HepG2 (cell line): ENCODE measurements around the gene SMARCD1. TPM values are rescaled to one million over a fixed set of nuclear protein-coding genes. Genes with fewer than 3 reads are reported as not detected.

Source experiments
- ATAC-seq: fragments of 200-7000 bp; cut with Tn5 transposase; 3 replicates; pipeline ENCODE4 v1.9.1; 2020; ENCODE audit warnings: mild to moderate bottlenecking, moderate library complexity
- BruUV-seq: library from RNA; stranded (reverse); fragments of 400-500 nt; replicated peaks from 2 replicates; lab custom pipeline; 2021; lab: Mats Ljungman, UMichigan
- CTCF ChIA-PET: fragments of 300-600 bp; formaldehyde crosslinking; extraction: SDS; loops from one replicate; lab custom pipeline; 2021; ENCODE audit warnings: low total read pairs, inconsistent platforms, low intra/inter-chr PET ratio; lab: Yijun Ruan, JAX
- POLR2A ChIA-PET: fragments of 350-600 bp; sonication (Branson Sonifier 250); formaldehyde crosslinking; loops from one replicate; lab custom pipeline; 2020; ENCODE audit warnings: antibody characterized with exemption, inconsistent platforms; lab: Yijun Ruan, JAX
- DNase-seq: peaks from one replicate; pipeline ENCODE4 v3.0.0-alpha.2; 2015; ENCODE audit warnings: low spot score
- FAIRE-seq: peaks from 3 replicates; lab custom pipeline; 2011; peaks lifted over from hg19 to GRCh38; lab: Jason Lieb, UNC
- H2AFZ ChIP-seq: one replicate; pipeline ENCODE4 v1.6.1; 2011; ENCODE audit warnings: low read length, inconsistent platforms
- H3K27ac ChIP-seq: fragments of 300-600 bp; 3 replicates; pipeline ENCODE4 v1.8.0; 2011; ENCODE audit warnings: mixed run types, mild to moderate bottlenecking, mixed read lengths, low read length, inconsistent platforms; ENCODE audit not compliant: insufficient read depth; ENCODE audit errors: extremely low read length
- H3K27me3 ChIP-seq, 2 experiments: fragments of 200-600 bp in 1 of 2; 2 replicates in 1 of 2; 3 replicates in 1 of 2; pipeline versions ENCODE4 v1.6.0 to v1.8.0; 2011; ENCODE audit warnings: low read length in 2 of 2, mild to moderate bottlenecking in 2 of 2, moderate library complexity in 2 of 2, inconsistent platforms in 1 of 2; ENCODE audit not compliant: insufficient read depth in 2 of 2, control insufficient read depth in 1 of 2
- H3K36me3 ChIP-seq, 2 experiments: fragments of 200-600 bp in 1 of 2; replicated peaks in 1 of 2; 2 replicates in 1 of 2; 3 replicates in 1 of 2; pipeline versions ENCODE4 v1.5.1 to v1.8.0; 2011; ENCODE audit warnings: low read length in 2 of 2, inconsistent platforms in 1 of 2; ENCODE audit not compliant: insufficient read depth in 2 of 2, control insufficient read depth in 1 of 2
- H3K4me1 ChIP-seq: 2 replicates; pipeline ENCODE4 v1.5.1; 2012; ENCODE audit warnings: low read length, inconsistent platforms; ENCODE audit not compliant: insufficient read depth
- H3K4me2 ChIP-seq: 2 replicates; pipeline ENCODE4 v1.6.0; 2011; ENCODE audit warnings: low read depth, low read length, inconsistent platforms
- H3K4me3 ChIP-seq, 3 experiments: fragments of 200-600 bp in 1 of 3; sonication (generic), shearing (Covaris generic) in 1 of 3; replicated peaks in 1 of 3; 2 replicates each; pipeline ENCODE4 v1.5.1; 2011 to 2016; ENCODE audit warnings: low read length in 3 of 3, inconsistent platforms in 2 of 3, low read depth in 2 of 3, mild to moderate bottlenecking in 2 of 3, control low read depth in 1 of 3, mixed read lengths in 1 of 3; ENCODE audit not compliant: insufficient read depth in 1 of 3
- H3K79me2 ChIP-seq: one replicate; pipeline ENCODE4 v1.6.1; 2011; ENCODE audit warnings: low read length, inconsistent platforms; ENCODE audit not compliant: insufficient read depth
- H3K9ac ChIP-seq: 2 replicates; pipeline ENCODE4 v1.6.0; 2011; ENCODE audit warnings: mild to moderate bottlenecking, low read depth, low read length, inconsistent platforms; ENCODE audit not compliant: insufficient read depth
- H3K9me3 ChIP-seq: 2 replicates; pipeline ENCODE4 v1.5.1; 2012; ENCODE audit warnings: mild to moderate bottlenecking, low read length
- H4K20me1 ChIP-seq: 2 replicates; pipeline ENCODE4 v1.6.0; 2011; ENCODE audit warnings: inconsistent platforms, mild to moderate bottlenecking, low read length, moderate library complexity; ENCODE audit not compliant: insufficient read depth
- CBX1 ChIP-seq: IDR thresholded peaks from one replicate; pipeline ENCODE4 v1.6.1; 2016; ENCODE audit warnings: antibody characterized with exemption, low read depth
- HMG20B ChIP-seq: conservative IDR thresholded peaks from 2 replicates; pipeline ENCODE4 v1.6.1; 2016; ENCODE audit warnings: missing genetic modification reagents, missing compliant biosample characterization
- HNF4G ChIP-seq, 2 experiments: sonication (generic) in 1 of 2; formaldehyde crosslinking in 1 of 2; IDR thresholded peaks; 2 replicates each; pipeline versions ENCODE4 v1.4.0 to v1.6.1; 2011 to 2020; ENCODE audit warnings: borderline replicate concordance in 2 of 2, low read depth in 2 of 2, mild to moderate bottlenecking in 2 of 2, low read length in 1 of 2, missing genetic modification reagents in 1 of 2, moderate library complexity in 1 of 2
- NFKBIZ ChIP-seq: IDR thresholded peaks from 2 replicates; pipeline ENCODE4 v1.6.1; 2018; ENCODE audit warnings: missing genetic modification reagents, missing compliant biosample characterization
- TMF1 ChIP-seq: sonication (generic); formaldehyde crosslinking; IDR thresholded peaks from 2 replicates; pipeline ENCODE4 v1.8.1; 2022; ENCODE audit warnings: low read depth, missing genetic modification reagents
- ZNF350 ChIP-seq: sonication (generic); formaldehyde crosslinking; IDR thresholded peaks from 2 replicates; pipeline ENCODE4 v1.4.0; 2020; ENCODE audit warnings: mild to moderate bottlenecking, low read depth, missing genetic modification reagents, borderline replicate concordance
- WGBS: methylation state at CpG from one replicate; pipeline ENCODE4 v1.1.6; 2017; ENCODE audit warnings: low lambda C conversion rate; 5-methylcytosine and 5-hydroxymethylcytosine counted together
- in situ Hi-C: cut with HindIII; loops from 2 replicates; pipeline ENCODE4 v1.10.0; 2017; ENCODE audit warnings: low pct_unique_long_range_greater_than_20kb; ENCODE audit not compliant: extremely low pct_ligation_motif_present
- intact Hi-C: fragments of 100-400 bp; cut with micrococcal nuclease; formaldehyde crosslinking; loops from one replicate; pipeline ENCODE4 v1.10.0; 2022; ENCODE audit not compliant: unreplicated experiment
- polyA plus RNA-seq, 8 experiments: library from polyadenylated mRNA; depleted of rRNA in 3 of 8; stranded (reverse) in 7 of 8; unstranded in 1 of 8; fragments of >200 nt; fragmentation: Illumina TruSeq in 4 of 8; extraction: Trizol in 4 of 8; gene quantifications; 2 replicates each; pipeline versions ENCODE4 v1.2.1 to v1.2.3, GENCODE V29; 2011 to 2016; ENCODE audit warnings: low read depth in 4 of 8, missing spikeins in 1 of 8, mixed read lengths in 1 of 8; ENCODE audit not compliant: insufficient read depth in 1 of 8
- total RNA-seq, 5 experiments: library from RNA; depleted of rRNA; stranded (reverse); fragments of >200 nt; fragmentation: Illumina TruSeq; extraction: Trizol; gene quantifications; 2 replicates each; pipeline ENCODE4 v1.2.3, GENCODE V29; 2016; ENCODE audit warnings: low read depth in 1 of 5
- TF ChIP-seq, protein P1 (sequence below): sonication (generic); formaldehyde crosslinking; IDR thresholded peaks from 2 replicates; pipeline ENCODE4 v1.4.0; 2020; ENCODE audit warnings: missing genetic modification reagents, mild to moderate bottlenecking, borderline replicate concordance

The SMARCD1 gene
- total and polyA plus RNA-seq, 2 of the 13 experiments (the other 11 are each of a cell fraction or from before 2014, with no cell fraction given), result 51.7 to 54.6 TPM

DNA sequence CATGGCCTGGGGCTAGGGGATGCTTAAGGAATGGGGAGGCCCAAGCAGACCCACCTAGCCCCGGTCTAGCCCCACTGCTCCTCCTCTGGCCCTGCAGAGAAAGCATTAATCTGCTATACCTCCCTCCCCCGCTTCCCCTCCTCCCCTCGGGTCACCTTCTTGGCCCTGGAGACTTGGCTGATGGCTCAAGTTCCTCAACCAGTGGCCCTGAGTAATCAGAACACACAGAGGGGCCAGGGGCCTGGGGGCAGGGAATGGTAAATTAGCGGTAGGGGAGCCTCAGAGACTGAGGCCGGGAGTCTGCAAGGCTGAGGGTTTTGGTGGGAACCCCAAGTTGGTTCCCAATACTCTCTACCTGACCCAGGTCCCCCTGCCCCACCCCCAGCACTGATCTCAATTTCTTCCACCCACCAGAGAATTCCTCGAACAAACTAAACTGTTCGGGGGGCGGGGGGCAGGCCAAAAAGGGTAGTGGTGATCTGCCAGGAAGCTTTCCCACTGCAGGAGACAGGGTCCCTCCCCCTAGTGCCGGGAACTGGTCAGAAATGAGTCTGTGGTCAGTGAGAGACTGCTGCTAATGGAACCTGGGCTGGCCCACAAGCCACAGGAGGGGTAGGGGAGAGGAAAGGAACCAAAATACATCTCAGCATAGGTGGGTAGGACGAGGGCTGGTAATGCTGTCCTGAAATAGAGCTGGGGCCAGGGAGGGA, 12.8 kb upstream of the SMARCD1 start (continued):
- no peak for TF ChIP-seq ZNF350 (CRISPR knock-in tag)
- TF ChIP-seq, protein P1, sequence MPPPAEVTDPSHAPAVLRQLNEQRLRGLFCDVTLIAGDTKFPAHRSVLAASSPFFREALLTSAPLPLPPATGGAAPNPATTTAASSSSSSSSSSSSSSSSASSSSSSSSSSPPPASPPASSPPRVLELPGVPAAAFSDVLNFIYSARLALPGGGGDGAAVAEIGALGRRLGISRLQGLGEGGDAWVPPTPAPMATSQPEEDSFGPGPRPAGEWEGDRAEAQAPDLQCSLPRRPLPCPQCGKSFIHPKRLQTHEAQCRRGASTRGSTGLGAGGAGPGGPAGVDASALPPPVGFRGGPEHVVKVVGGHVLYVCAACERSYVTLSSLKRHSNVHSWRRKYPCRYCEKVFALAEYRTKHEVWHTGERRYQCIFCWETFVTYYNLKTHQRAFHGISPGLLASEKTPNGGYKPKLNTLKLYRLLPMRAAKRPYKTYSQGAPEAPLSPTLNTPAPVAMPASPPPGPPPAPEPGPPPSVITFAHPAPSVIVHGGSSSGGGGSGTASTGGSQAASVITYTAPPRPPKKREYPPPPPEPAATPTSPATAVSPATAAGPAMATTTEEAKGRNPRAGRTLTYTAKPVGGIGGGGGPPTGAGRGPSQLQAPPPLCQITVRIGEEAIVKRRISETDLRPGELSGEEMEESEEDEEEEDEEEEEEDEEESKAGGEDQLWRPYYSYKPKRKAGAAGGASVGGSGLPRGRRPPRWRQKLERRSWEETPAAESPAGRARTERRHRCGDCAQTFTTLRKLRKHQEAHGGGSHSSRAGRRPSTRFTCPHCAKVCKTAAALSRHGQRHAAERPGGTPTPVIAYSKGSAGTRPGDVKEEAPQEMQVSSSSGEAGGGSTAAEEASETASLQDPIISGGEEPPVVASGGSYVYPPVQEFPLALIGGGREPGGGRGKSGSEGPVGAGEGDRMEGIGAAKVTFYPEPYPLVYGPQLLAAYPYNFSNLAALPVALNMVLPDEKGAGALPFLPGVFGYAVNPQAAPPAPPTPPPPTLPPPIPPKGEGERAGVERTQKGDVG (CRISPR knock-in tag), result no peak

DNA sequence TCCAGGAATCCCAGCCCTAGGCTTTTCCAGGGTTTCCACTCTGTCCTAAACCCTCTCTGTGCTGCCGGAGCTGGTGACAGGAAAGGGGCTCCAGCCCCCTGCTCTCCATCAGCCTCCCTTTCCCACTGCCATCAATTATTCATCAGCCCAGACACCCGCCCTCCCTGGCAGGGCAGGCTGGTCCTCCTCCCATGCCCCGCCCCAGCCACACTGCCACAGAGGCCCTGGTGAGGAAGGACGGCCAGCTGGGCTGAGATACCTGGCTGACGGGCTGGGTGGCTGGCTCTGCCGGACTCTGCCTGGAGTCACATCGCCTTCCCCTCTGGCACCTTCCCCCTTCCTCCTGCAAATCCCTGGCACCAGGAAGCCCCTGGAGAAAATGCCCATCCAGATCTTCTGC, 11.9 kb upstream of the SMARCD1 start:
- in situ Hi-C loops, result loop anchor here (5.0 kb wide), 1 partner anchor 104 kb away; no protein-coding TSS in a partner anchor
- no peak overlapping the region for H3K4me2 ChIP-seq
- peaks cover 42% of the 10 kb centered on the region for H3K4me1 ChIP-seq
- no peaks in the 10 kb centered on the region for H3K36me3 ChIP-seq
- no TSS peak for BruUV-seq
- TF ChIP-seq NFKBIZ (CRISPR knock-in tag) (no peak), CBX1 (no peak), HNF4G (IDR thresholded peaks at IDR 0.05; ENCODE audit: borderline replicate concordance, low read depth, low read length) (no peak), HNF4G (CRISPR knock-in tag; IDR thresholded peaks at IDR 0.05; ENCODE audit: borderline replicate concordance, low read depth) (no peak), HMG20B (no peak), TMF1 (CRISPR knock-in tag) (no peak)
- H3K4me3 ChIP-seq, result no peak overlapping the region
- H3K27me3 ChIP-seq, result peaks cover 1 to 7% of the 10 kb centered on the region in 2 experiments; a peak in 3 of 5 replicates
- H3K79me2 ChIP-seq, result no peaks in the 10 kb centered on the region
- H2AFZ ChIP-seq, result no peak overlapping the region
- no peaks in the 10 kb centered on the region for H3K9me3 ChIP-seq
- 75% methylated on average over 2 of the region's 7 CpGs for WGBS
- H3K9ac ChIP-seq, result no peak overlapping the region
- DNase-seq, result no peak
- H4K20me1 ChIP-seq, result no peaks in the 10 kb centered on the region
- ChIA-PET CTCF (no interaction called here), POLR2A (no interaction called here)
- no peak for FAIRE-seq
- no peak overlapping the region for H3K27ac ChIP-seq
- no peak for ATAC-seq
- intact Hi-C loops, result no loop called here
